Stimulated activated CD4-positive, alpha-beta T cell treated with anti-CD3 and anti-CD28 coated beads, TNF-alpha, amount 100 ng/mL, for 24 hours (primary cell): Measurements from ENCODE around the gene LIX1.
"Not testable (repeated sequence)": the region's sequence is repeated elsewhere in the genome, so short reads cannot be mapped to it uniquely, and the experiment has no call there.

Source experiments
- DNase-seq, 3 experiments: peaks; one replicate each; pipeline ENCODE4 v3.0.0-alpha.2; 2020; ENCODE audit warnings: low read depth in 3 of 3

LIX1 gene

GRCh38 chr5:97102010-97102470, 40.4 kb downstream of the LIX1 start:
- DNase-seq: no peak

- DNase-seq: no peak
Observed at GRCh38 chr5:97101189-97101910, 41.1 kb downstream of the LIX1 start.

- no peak for DNase-seq
Observed at GRCh38 chr5:97100476-97100875, 41.9 kb downstream of the LIX1 start.

- no peak for DNase-seq
Observed at GRCh38 chr5:97098922-97099321, 43.5 kb downstream of the LIX1 start.

GRCh38 chr5:97097326-97098230, 44.8 kb downstream of the LIX1 start:
- no peak for DNase-seq

- DNase-seq: no peak
Observed at GRCh38 chr5:97096846-97097245, 45.6 kb downstream of the LIX1 start.

GRCh38 chr5:97096191-97096590, 46.2 kb downstream of the LIX1 start:
- DNase-seq: no peak

- no peak for DNase-seq
Observed at GRCh38 chr5:97095318-97095732, 47.1 kb downstream of the LIX1 start.

- peak in 1 of 3 experiments; percentile 3 for DNase-seq
Observed at GRCh38 chr5:97094579-97095317, 47.7 kb downstream of the LIX1 start.

GRCh38 chr5:97093193-97093592, 49.2 kb downstream of the LIX1 start:
- DNase-seq: no peak

- no peak for DNase-seq
Observed at GRCh38 chr5:97090944-97091343, 51.5 kb downstream of the LIX1 start.

GRCh38 chr5:97089149-97089801, 53.1 kb downstream of the LIX1 start:
- DNase-seq: no peak

- DNase-seq: no peak
Observed at GRCh38 chr5:97088774-97089148, 53.6 kb downstream of the LIX1 start.

- DNase-seq: no peak
Observed at GRCh38 chr5:97087138-97087537, 55.3 kb downstream of the LIX1 start.

GRCh38 chr5:97085459-97086181, 56.8 kb downstream of the LIX1 start:
- no peak for DNase-seq

GRCh38 chr5:97084782-97085458, 57.5 kb downstream of the LIX1 start:
- DNase-seq: not testable (repeated sequence)

GRCh38 chr5:97078958-97079743, 63.3 kb downstream of the LIX1 start:
- no peak for DNase-seq

- no peak for DNase-seq
Observed at GRCh38 chr5:97077246-97077645, 65.2 kb downstream of the LIX1 start.

- no peak for DNase-seq
Observed at GRCh38 chr5:97076098-97076497, 66.3 kb downstream of the LIX1 start.

- no peak for DNase-seq
Observed at GRCh38 chr5:97075649-97076048, 66.8 kb downstream of the LIX1 start.
